A172 (cell line): ENCODE measurements around the gene MRPS21. TPM values are rescaled to one million over a fixed set of nuclear protein-coding genes. Genes with fewer than 3 reads are reported as not detected.

Source experiments
- total RNA-seq: library from RNA; depleted of rRNA; stranded (reverse); fragments of >200 nt; shearing (Covaris generic); gene quantifications from 2 replicates; pipeline ENCODE4 v1.2.3, GENCODE V29; 2014; rRNA removed

The MRPS21 gene
- total RNA-seq, 1 experiment from 2014 or later = 60.1 TPM

Other genes starting within 250 kb of the MRPS21 start
- 57.5 and 72.8 TPM in 2 replicates for gene VPS45, start 226.1 kb upstream of the MRPS21 start, total RNA-seq
- 69.1 and 82.9 TPM in 2 replicates for gene PLEKHO1, start 143.9 kb upstream of the MRPS21 start, total RNA-seq
- gene ANP32E, start 57.7 kb upstream of the MRPS21 start, total RNA-seq = 76.3 and 81.9 TPM in 2 replicates
- gene CA14, start 36.1 kb upstream of the MRPS21 start, total RNA-seq = not detected in 2 replicates
- 197 and 226 TPM in 2 replicates for gene APH1A, start 24.8 kb upstream of the MRPS21 start, total RNA-seq
- 8.8 TPM in 1 of 2 replicates, not detected in the other for gene C1orf54, start 21.1 kb upstream of the MRPS21 start, total RNA-seq
- gene CIART, start 11.3 kb upstream of the MRPS21 start, total RNA-seq = 15.2 and 25.2 TPM in 2 replicates
- 93.1 and 96.8 TPM in 2 replicates for gene PRPF3, start 27.7 kb downstream of the MRPS21 start, total RNA-seq
- 10.9 TPM in 2 replicates for gene RPRD2, start 70.3 kb downstream of the MRPS21 start, total RNA-seq
- gene TARS2, start 193.6 kb downstream of the MRPS21 start, total RNA-seq = 30.0 and 32.1 TPM in 2 replicates
- 101 and 135 TPM in 2 replicates for gene ECM1, start 214.2 kb downstream of the MRPS21 start, total RNA-seq
- 0.55 TPM in 1 of 2 replicates, not detected in the other for gene FALEC, start 221.9 kb downstream of the MRPS21 start, total RNA-seq